SW480 (cell line): ENCODE data around the gene SRR.

ENCODE experiments used
- DNase-seq: peaks from one replicate; pipeline ENCODE4 v3.0.0-alpha.2; 2016; ENCODE audit warnings: low spot score

The SRR gene

GRCh38 chr17:2343421-2343820 is 39.7 kb downstream of the SRR start:
- DNase-seq, result no peak

GRCh38 chr17:2344528-2344927 is 40.8 kb downstream of the SRR start:
- no peak for DNase-seq

GRCh38 chr17:2346475-2346874 is 42.7 kb downstream of the SRR start:
- DNase-seq, result no peak

- peak; percentile 41 for DNase-seq
Measured at GRCh38 chr17:2347805-2348685, 44.3 kb downstream of the SRR start.

GRCh38 chr17:2351269-2351668 is 47.5 kb downstream of the SRR start:
- no peak for DNase-seq

- DNase-seq, result no peak
Measured at GRCh38 chr17:2354311-2354710, 50.6 kb downstream of the SRR start.

- DNase-seq, result no peak
Measured at GRCh38 chr17:2357237-2357636, 53.5 kb downstream of the SRR start.

GRCh38 chr17:2357931-2358434 is 54.2 kb downstream of the SRR start:
- no peak for DNase-seq

GRCh38 chr17:2361010-2361760 is 57.4 kb downstream of the SRR start:
- DNase-seq, result no peak

GRCh38 chr17:2362016-2362415 is 58.3 kb downstream of the SRR start:
- no peak for DNase-seq

- DNase-seq, result no peak
Measured at GRCh38 chr17:2362416-2362815, 58.7 kb downstream of the SRR start.

GRCh38 chr17:2362881-2363280 is 59.1 kb downstream of the SRR start:
- DNase-seq, result no peak

- no peak for DNase-seq
Measured at GRCh38 chr17:2363318-2363717, 59.6 kb downstream of the SRR start.

- DNase-seq, result no peak
Measured at GRCh38 chr17:2363851-2364762, 60.4 kb downstream of the SRR start.

- DNase-seq, result no peak
Measured at GRCh38 chr17:2364763-2365116, 61.0 kb downstream of the SRR start.

- DNase-seq, result no peak
Measured at GRCh38 chr17:2365132-2365531, 61.4 kb downstream of the SRR start.

- DNase-seq, result no peak
Measured at GRCh38 chr17:2366747-2367494, 63.2 kb downstream of the SRR start.

GRCh38 chr17:2368359-2368758 is 64.6 kb downstream of the SRR start:
- no peak for DNase-seq

GRCh38 chr17:2369039-2369438 is 65.3 kb downstream of the SRR start:
- no peak for DNase-seq

- DNase-seq, result no peak
Measured at GRCh38 chr17:2369551-2370210, 65.9 kb downstream of the SRR start.

GRCh38 chr17:2370211-2370589 is 66.5 kb downstream of the SRR start:
- no peak for DNase-seq
